HG03521 (cell line): Measurements from ENCODE around the gene ANKRD33B.
"Not testable (repeated sequence)": the region's sequence is repeated elsewhere in the genome, so short reads cannot be mapped to it uniquely, and the experiment has no call there.

Experiments used
- ATAC-seq: cut with Tn5 transposase; IDR thresholded peaks from one replicate; pipeline ENCODE4 v1.9.1; 2021; ENCODE audit warnings: mild to moderate bottlenecking, moderate library complexity; ENCODE audit not compliant: unreplicated experiment

ANKRD33B gene

DNA sequence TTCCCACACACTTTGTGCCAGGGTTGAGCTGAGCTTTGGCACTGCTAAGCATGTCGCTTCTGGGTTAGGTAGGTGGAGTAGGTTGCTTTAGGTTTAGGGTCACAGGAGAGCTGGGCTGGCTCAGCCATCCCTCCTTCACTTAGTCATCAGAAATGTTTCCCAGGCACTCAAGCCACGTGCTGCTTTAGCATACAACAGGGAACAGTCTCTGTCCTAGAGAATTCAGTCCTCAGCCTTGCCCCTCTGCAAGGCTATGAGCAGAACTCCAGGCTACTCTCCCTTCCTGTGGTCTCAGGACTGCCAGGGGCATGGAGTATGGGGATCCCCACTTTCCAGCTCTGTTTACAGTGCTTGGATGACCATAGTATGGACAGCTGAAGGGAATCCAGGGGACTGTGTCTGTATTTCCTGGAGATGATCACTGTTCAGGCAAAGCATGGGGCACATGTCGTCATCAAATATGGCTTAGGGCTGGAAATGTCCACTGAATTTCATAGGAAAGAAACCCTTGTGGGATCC lies 7.5 kb upstream of the ANKRD33B start:
- no peak for ATAC-seq

DNA sequence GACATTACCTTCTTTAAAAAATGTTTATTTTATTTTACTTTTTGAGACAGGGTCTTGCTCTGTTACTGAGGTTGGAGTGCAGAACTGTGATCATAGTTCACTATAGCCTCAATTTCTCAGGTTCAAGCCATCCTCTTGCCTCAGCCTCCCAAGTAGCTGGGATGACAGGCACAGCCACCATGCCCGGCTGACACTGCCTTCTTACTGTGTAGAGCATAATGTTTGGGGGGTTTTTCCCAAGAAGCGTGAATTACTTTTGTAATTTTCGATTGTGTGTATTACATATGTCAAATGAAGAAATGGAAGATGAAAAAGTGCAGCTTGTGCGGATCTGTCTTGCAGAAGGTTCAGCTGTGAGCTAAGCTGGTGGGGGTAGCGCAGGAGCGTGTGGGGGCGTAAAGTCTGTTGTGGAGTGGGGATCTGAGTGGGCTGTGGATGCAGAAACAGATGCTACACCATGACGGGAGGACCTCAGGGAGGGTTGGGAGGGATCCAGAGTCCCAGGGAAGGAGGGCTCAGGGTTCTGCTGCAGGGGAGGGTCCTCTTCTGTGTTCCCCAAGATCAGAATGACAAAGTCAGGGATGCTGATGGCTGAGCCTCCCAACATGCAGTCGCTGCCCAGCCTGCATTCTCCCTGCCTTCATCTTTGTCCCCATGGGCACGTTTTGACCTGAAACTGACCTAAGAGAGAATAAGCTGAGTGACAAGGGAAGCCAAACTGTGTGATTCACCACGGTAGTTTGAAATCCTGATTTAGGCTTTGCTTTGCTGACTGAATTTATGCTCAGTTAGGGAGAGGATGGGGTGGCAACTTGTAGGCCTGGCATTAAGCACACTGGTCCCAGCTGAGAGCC lies 6.8 kb upstream of the ANKRD33B start:
- no peak for ATAC-seq

DNA sequence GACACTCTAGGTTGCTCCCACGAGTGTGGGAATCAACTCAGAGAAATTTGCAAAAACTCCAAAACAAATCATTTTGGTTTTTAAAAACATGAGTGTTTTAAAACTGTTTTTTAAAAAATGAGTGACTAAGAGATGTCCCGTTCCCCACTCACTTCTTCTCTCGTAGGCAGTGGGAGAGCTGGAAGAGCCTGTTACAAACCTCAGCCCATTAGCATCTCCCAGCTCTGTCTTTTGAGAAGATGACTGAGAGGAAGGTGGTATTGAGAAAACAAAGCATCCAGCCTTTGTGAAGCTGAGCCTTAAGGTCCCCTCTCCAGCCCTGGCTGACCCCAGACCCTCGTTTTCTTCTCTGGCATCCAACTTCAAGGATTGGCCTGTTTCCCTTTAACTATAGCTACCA lies 4.7 kb upstream of the ANKRD33B start:
- ATAC-seq, result no peak

DNA sequence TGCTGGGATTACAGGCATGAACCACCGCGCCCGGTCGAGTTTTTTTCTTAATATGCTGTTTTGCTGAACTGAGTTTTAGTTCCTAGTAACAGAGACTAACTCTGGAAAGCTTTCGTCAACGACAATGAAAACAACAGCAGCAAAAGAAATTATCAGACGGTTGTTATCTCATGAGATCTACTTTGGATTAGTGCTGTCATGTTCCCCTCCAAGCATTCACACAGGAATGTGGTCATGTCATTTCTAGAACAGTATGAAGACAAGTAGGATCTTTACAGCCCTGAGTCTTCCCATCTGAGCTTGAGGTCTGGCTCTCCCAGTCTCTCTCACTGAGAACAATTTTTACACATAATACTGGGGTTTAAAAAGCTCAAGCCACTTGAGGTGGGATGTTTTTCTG lies 4.0 kb upstream of the ANKRD33B start:
- no peak for ATAC-seq

DNA sequence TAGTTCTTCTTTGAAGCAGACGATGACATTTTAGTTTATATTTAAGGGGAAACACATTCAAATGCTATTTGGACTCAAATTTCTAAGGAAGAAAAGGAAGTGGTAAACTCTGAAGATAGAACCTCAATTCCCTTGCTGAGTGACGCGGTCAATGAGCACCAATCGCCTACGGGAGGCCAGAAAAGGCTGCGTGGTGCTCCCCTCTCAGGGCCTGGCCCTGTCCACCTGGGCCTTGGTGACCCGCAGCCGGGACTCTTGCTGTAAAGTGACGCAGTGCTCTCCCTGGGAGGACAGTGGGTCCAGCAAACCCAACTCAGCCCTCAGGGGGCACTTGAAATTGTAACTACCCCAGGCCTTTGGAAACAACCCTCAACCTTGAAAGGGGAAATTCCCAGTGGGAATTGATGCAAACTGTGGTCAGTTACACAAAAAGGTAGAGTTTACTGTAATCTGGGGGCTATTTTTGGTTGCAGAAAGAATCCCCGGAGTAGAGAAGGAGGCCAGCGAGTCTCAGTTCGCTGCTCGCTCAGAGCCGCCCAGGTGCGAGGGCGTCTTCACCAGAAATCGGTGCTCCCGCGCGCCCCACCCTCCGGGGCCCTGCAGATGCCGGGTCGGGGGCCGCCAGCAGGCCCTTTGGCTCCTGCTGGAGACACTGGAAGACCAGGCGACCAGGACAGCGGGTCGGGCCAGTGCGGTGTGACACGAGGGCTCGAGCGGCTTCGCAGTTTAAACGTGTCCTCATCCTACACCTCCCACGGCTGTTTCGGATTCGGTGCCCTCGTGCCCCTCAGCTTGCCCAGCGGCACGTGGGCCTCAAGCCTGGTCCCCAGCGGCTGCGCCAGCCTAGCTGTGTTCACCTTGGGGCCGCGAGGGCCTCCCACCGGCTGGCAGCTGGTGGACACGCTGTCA lies 1.4 kb upstream of the ANKRD33B start:
- ATAC-seq, result no peak

DNA sequence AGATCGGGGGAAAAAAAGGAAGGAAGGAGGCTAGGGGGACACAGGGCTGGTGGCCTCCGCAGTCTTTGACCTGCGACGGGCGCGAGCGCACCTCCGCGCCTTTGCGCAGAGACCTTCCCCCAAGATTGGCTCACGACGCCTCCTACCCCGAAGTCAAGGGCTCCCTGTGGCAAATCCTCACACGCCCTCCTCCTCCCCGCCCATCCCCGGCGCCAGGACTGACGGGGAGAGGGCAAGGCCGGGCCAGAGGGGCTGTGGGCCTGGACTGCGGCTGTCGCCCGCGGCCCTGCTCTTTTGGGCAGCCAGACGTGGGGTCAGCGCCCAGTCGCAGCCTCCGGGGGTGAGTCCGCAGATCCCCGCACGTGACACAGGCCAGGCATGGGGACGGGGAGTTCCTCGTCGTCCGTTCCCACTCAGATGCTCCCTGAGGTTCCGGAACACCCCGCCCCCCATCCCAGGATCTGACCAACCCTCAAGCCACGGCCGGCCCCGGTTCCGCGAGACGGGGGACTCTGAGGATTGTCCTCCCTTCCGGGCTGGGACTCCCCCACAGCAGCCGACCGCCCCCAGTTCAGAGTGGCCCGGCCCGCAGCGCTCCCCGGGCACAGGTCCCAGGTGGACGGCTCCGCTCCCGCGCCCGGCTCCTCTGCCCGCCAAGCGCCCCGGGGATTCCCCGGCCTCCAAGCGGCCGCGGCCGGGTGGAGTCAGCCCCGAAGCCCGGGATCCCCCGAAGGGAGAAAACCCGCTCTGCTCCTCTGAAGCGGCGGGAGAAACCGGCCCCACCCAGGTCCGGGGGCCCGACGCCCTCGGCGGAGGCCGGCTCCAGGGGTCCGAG lies 543 bp upstream of the ANKRD33B start:
- peak; percentile 28 for ATAC-seq

DNA sequence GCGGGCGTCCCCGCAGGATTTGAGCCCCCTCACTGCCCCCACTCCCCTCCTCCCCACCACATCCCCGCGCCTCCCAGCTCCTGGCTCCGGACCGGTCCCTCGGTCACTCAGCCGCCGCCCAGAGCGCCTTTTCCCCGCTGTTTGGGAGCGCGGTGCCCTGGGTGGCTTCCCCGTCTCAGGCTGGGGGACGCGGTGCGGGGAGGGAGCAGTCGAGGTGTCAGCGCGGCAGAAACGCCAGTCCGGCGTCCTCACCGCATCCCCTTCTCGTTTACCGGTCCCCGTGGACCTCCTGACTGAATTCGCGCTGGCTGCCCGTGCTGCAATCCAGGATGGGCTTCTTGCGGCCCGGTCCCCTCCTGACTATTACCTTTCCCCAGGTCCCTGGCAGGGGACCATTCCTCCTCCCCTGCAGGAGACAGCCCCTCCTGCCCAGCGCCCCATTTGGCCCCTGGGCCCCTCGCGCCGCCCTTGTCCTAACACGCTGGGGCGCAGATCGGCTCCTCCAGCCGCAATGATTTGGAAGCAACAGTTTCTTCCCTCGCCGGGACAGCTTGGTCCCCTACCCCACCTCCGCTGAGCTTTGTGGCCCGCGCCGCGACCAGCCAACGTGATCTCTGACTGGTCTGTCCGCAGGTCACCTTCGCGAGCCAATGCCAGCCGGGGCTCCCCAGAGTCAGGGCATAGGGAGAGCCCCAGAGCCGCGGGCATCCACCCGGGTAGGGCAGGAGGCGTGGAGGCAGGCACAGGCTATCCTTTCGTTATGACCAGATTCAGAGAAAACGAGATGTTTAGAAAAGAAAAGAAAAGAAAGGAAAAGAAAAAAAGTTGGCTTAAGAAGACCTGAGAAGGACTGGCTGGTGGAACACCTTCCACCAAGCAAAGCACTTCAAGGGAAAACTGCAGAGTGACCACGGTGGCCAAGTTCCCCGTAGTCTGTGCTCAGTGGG lies 1.2 kb downstream of the ANKRD33B start:
- peak; percentile 0 for ATAC-seq

DNA sequence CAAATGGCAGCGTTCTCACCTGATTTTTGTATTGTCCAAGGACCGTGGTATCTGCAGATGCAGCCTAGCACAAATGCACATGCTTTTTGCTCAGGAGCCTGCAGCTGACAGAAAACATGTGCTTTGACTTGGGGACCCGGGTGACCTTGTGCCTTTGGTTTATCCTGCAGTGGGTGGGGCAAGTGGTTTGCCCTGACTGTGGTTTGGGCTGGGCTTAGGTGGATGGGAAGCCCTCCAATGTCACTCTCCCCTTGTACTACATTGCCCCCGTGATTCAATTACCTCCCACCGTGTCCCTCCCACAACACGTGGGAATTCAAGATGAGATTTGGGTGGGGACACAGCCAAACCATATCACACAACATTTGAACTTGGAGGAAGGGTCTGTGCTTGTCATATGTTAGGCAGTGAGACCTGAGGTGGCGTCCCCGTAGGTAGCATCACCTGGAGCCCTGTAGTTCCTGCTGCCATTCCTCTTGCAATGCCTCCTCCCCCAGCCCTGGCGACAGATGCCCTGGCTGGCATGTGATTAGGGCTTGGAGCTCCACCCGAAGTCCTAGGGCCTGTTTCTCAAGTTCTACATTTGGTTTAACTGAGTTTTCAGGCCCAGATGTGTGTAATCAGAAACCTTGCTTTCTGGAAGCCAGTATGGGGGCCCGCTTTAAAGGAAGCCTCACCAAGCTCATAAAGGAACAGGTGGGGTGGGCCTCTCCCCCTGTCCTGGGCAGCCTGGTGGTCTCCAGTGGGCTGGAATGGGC lies 2.1 kb downstream of the ANKRD33B start:
- no peak for ATAC-seq

DNA sequence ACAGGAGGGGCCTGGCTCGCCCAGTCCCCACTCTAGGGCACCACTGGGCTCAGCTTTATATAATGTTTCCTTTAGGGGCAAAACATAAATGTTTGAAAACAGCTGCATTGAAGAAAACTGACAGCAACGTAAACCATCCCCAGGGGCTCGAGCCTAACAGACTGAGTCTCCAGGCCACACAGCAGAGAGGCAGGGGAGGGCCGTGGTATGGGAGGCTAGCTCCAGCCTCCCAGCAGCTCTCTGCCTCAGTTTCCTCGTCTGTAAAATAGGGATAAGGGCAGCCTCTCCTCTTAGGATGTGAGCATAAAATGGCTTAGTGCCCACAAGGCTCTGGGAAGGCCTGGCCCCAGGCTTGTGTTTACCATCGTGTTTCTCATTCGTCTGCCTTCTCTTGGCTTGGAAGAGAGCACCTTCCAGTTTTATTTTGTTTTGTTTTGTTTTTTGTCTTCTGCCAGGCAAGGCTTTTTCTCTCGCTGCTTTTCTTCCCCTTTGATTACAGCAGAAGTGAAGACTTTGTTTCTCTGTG lies 2.7 kb downstream of the ANKRD33B start:
- no peak for ATAC-seq

DNA sequence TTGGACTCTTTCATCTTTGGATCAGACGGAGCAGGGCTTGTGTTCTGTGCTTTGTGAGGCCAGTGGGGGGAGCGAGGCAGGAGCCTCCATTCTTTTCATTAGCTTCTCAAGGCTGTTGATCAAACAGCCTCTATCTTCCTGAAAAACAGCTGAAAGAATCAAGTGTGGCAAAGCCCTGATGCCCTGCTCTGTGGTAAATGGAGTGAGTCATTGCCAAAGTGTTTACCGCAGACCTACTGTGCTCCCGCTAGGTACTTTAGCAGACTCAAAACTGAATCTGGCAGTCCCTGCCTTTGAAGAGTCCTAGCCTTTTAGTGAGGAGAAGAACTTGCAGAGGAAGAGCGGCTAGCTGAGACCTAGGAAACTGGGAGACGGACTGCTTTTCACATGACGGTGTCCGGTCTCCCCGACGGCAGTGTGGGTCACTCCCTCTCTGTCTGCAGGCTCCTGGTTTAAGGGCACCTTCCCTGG lies 3.3 kb downstream of the ANKRD33B start:
- no peak for ATAC-seq

DNA sequence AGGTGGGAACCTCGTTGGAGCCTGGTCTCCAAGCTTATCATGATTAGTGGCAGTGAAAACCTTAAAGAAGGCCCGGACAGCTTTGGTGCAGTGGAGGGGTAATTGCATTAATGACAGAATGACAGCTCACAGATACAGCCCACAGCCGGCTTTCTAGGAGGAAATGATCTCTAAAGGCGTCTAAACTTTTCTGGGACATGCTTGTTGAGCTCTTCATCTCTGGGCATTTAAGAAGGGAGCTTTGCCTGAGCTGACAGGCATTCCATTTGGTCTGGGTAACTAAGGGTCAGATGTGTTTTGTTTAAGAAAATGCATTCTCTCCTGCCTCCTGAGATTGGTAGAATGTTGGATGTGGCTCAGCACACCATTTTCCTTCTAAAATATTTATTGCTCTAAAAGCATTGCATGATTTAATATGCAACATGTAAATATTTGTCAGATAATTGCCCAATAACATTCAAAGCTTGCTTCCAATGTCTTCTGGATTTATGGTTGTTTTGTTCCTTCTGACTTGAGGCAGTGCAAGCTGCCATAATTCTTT lies 4.0 kb downstream of the ANKRD33B start:
- no peak for ATAC-seq

DNA sequence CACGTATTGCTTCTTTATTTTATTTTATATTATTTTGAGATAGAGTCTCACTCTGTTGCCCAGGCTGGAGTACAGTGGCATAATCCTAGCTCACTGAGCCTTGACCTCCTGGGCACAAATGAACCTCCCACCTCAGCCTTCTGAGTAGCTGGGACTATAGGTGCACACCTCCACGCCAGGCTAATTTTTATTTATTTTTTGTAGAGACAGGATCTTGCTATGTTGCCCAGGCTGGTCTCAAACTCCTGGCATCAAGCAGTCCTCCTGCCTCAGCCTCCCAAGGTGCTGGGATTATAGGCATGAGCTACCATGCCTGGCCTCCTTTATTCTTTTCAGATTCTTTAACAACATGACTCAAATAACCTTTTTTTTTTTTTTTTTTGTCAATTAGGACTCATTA lies 6.7 kb downstream of the ANKRD33B start:
- ATAC-seq, result not testable (repeated sequence)

DNA sequence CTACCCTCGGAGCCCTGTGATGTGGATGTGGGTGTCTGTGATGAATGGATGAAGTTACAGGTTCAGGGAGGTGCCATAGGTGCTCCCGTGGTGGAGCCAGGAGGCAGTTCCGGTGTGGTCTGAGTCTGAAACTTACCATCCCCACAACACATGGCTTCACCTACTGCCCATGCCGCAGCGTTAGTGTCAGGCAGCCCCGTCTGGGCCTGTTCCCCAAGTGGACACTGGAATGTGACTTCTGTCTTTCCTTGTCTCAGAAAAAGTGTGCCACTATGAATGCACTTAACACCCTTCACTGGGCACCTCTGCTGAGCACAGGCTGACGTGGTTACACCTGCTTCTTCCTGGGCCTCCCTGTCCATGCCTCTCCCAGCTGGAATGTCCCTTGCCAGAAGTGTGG lies 8.6 kb downstream of the ANKRD33B start:
- ATAC-seq, result no peak

DNA sequence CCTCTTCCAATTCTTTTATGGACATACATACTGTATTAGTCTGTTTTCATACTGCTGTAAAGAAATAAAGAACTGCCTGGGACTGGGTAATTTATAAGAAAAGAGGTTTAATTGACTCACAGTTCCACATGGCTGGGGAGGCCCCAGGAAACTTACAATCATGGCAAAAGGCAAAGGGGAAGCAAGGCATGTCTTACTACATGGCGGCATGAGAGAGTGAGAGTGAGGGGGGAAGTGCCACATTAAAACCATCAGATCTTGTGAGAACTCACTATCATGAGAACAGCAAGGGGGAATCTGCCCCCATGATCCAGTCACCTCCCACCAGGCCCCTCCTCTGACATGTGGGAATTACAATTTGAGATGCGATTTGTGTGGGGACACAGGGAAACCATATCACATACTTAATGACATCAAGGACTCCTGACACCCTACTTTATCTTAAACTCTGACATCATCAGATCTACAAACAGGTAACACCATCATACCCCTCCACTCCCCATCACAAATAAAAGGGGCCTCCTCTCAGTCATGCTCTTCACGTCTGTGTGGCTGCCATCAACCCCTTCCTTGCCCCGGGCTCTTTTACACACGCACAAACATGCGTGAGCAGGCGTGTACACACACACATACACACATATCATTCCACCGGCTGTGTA lies 9.7 kb downstream of the ANKRD33B start:
- ATAC-seq, result no peak

DNA sequence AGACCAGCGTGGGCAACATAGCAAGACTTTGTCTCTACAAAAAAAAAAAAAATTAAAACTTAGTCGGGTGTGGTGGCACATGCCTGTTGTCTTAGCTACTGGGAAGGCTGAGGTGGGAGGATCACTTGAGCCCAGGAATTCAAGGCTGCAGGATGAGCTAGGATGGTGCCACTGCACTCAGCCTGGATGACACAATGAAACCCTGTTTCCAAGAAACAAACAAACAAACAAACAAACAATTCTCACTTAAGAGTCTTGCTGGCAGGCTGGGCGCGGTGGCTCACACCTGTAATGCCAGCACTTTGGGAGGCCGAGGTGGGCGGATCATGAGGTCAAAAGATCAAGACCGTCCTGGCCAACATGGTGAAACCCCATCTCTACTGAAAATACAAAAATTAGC lies 11.0 kb downstream of the ANKRD33B start:
- not testable (repeated sequence) for ATAC-seq

DNA sequence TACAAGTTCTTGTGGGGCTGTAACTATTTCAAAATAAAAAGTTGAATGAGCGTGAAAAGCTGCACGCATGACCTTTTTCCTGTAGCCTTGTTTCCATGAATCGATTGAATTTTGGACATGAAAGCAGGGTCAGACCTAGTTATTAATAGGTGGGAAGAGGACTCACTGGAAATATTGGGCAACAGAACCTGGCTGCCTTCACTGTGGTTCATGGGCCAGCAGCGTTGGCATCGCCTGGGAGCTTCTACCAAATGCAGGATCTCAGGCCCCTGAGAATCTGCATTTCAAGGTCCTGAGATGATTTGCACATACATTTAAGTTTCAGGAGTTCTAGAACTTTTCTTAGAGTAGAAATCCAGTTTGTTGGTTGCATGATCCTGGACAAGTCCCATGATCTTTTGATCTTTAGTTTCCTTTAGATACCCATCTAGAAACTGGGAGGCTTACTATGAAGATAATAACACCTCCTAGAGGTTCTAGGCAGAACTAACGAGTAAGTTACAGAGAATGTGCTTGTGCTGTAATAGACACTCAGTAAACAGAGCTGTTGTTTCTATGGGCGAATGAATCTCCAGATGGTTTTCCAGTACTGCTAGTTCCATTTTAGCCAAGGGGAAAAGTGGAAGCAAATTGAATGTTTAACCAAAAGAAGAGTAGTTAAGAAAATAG lies 12.4 kb downstream of the ANKRD33B start:
- ATAC-seq, result no peak

DNA sequence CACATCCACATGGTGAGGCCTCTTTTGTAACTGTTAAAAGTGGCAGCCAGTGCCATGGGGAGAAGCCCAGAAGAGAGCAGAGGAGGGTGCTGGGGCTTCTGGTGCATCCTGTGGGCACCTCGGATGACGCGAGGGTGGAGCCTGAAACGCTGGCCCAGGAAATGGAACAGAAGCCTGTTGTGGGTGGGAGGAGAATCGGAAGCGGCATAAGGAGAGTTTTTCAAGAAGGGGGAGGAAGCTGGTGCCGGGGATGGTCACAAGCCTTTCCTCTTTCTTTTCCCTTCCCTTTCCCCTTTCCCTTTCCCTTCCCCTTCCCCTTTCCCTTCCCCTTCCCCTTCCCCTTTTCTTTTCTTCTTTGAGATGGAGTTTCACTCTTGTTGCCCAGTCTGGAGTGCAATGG lies 12.9 kb downstream of the ANKRD33B start:
- no peak for ATAC-seq
